Neural cell (in vitro differentiated cells): ENCODE results near the gene CDC37L1.

Experiments used
- EP300 ChIP-seq: fragments of 450-650 bp; conservative IDR thresholded peaks from 2 replicates; pipeline ENCODE4 v1.6.1; 2014; ENCODE audit warnings: antibody characterized with exemption, mild to moderate bottlenecking, moderate library complexity; ENCODE audit not compliant: poor library complexity, severe bottlenecking
- EZH2 ChIP-seq: fragments of 200-600, 300-800 bp; shearing (Covaris generic), sonication (generic); IDR thresholded peaks from 2 replicates; pipeline ENCODE4 v1.6.1; 2014; ENCODE audit warnings: antibody characterized with exemption, low read length, borderline replicate concordance, mild to moderate bottlenecking; ENCODE audit not compliant: insufficient read depth, poor library complexity, severe bottlenecking
- RAD21 ChIP-seq: fragments of 450-650 bp; conservative IDR thresholded peaks from 2 replicates; pipeline ENCODE4 v1.6.1; 2014; ENCODE audit warnings: antibody characterized with exemption, mild to moderate bottlenecking, moderate library complexity
- REST ChIP-seq: IDR thresholded peaks from 2 replicates; pipeline ENCODE4 v1.6.1; 2012; ENCODE audit warnings: borderline replicate concordance
- TAF1 ChIP-seq: IDR thresholded peaks from 2 replicates; pipeline ENCODE4 v1.6.1; 2012; ENCODE audit warnings: low read depth
- TF ChIP-seq, protein P1 (sequence below): fragments of 450-650 bp; IDR thresholded peaks from 2 replicates; pipeline ENCODE4 v1.5.1; 2014; ENCODE audit warnings: antibody characterized with exemption, mild to moderate bottlenecking, moderate library complexity; ENCODE audit not compliant: poor library complexity, severe bottlenecking

GRCh38 chr9:4662989-4663792 lies 16.2 kb upstream of the CDC37L1 start:
- TF ChIP-seq, protein P1, sequence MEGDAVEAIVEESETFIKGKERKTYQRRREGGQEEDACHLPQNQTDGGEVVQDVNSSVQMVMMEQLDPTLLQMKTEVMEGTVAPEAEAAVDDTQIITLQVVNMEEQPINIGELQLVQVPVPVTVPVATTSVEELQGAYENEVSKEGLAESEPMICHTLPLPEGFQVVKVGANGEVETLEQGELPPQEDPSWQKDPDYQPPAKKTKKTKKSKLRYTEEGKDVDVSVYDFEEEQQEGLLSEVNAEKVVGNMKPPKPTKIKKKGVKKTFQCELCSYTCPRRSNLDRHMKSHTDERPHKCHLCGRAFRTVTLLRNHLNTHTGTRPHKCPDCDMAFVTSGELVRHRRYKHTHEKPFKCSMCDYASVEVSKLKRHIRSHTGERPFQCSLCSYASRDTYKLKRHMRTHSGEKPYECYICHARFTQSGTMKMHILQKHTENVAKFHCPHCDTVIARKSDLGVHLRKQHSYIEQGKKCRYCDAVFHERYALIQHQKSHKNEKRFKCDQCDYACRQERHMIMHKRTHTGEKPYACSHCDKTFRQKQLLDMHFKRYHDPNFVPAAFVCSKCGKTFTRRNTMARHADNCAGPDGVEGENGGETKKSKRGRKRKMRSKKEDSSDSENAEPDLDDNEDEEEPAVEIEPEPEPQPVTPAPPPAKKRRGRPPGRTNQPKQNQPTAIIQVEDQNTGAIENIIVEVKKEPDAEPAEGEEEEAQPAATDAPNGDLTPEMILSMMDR: no peak
- no peak for TF ChIP-seq RAD21
- TF ChIP-seq EP300: no peak
- no peak for TF ChIP-seq REST
- no peak for TF ChIP-seq EZH2
- TF ChIP-seq TAF1: no peak
